Stimulated activated CD4-positive, alpha-beta T cell treated with anti-CD3 and anti-CD28 coated beads, TNF-alpha, amount 100 ng/mL, for 24 hours (primary cell): Measurements from ENCODE around the gene EGR4.

Experiments used
- DNase-seq, 3 experiments: peaks; one replicate each; pipeline ENCODE4 v3.0.0-alpha.2; 2020; ENCODE audit warnings: low read depth in 3 of 3

The EGR4 gene

DNA sequence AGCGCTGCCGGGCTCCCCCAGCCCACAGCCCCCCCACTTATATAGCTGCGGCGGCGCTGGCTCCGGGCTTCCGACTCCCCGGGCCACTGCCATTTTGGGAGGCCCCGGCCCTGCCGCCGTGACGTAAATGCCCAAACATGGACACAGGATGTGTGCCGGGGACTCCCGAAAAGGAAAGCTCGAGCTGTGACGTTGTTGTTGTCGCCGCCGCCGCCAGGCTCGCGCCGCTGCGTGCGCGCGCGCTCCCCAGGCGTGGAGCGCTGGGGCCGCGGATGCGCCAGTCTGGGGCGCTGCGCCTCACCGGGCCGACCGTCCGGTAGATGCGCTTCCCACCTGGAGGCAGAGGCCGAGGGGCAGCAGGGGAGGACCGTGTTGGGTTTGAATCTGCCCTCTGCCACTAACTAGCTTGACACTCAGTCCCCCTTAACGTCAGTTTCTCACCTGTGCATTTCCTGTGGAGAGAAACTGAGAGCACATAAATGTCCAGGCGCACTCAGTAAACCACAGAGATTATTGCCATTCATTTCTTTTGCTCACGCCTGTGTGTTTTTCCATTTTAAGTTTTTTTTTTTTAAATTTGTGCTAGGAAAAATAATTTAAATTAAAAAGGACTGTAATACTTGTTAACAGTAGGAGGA is at the start of gene EGR4:
Gene EGR4 (minus strand): TSS at position 15 of the 638 bp plus-strand sequence. CDS start 231 bp downstream, outside the sequence.
- DNase-seq: peak; percentile 79 to 87 (median 82)

- DNase-seq: no peak
Observed at GRCh38 chr2:73341039-73341438, 47.7 kb upstream of the EGR4 start.

DNA sequence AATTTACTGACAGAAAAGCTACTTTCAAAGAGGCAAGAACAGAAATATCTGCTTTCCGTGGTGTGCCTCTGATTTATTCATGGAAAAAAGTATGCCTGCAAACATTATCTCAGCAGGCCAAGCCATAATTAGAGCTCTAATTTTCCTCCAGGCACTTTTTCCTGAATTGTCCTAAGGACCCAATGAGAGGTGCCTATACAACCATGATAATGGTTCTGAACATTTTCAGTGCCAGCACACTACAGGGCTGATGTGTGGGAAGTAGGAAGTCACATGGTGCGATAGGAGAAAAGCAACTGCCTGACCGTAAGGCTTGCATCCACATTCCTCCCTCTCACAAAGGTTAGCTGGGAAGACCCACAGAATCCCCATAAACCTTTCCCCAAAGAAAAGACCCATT is 45.9 kb upstream of the EGR4 start:
- no peak for DNase-seq

GRCh38 chr2:73337828-73338227 is 44.5 kb upstream of the EGR4 start:
- no peak for DNase-seq

- DNase-seq: no peak
Observed at GRCh38 chr2:73334620-73335019, 41.3 kb upstream of the EGR4 start.

- no peak for DNase-seq
Observed at GRCh38 chr2:73334045-73334444, 40.7 kb upstream of the EGR4 start.

DNA sequence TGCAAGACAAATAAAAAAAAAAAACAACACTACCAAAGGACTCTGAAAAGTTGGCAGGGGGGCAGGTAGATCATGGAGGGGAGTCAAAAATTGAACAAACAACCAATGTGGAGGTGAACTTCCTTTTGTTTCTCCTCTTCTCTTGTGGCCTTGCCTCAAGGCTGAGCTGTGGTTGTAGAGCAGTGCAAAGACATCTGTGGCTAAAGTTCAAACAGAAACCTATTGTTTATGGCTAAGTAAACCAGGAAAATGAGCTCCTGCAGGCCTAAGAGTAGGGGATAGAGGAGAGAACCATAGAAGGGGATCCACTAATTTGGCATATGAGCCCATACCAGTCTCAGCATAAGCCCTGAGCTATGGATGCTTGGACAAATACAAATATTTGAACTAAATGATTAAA is 40.2 kb upstream of the EGR4 start:
- no peak for DNase-seq

- no peak for DNase-seq
Observed at GRCh38 chr2:73324126-73324725, 30.9 kb upstream of the EGR4 start.

GRCh38 chr2:73323551-73323950 is 30.2 kb upstream of the EGR4 start:
- DNase-seq: no peak

DNA sequence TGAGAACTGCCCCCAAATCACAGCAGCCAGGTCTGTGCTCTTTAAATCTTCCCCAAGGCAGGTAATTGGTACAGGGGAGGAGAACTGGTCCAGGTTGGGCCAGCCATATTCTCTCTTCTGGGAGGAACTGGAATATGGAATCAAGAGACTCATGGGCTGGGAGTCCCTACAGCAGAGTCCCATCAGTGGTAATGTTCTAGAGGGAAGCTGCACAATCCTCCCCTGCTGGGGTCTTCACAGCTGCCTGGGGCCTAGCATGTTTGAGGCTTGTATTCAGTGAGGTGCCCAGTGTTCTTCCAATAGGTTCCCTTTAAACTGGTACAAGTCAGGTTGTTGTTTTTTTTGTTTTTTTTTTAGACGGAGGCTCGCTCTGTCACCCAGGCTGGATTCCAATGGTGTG is 21.1 kb upstream of the EGR4 start:
- DNase-seq: no peak

DNA sequence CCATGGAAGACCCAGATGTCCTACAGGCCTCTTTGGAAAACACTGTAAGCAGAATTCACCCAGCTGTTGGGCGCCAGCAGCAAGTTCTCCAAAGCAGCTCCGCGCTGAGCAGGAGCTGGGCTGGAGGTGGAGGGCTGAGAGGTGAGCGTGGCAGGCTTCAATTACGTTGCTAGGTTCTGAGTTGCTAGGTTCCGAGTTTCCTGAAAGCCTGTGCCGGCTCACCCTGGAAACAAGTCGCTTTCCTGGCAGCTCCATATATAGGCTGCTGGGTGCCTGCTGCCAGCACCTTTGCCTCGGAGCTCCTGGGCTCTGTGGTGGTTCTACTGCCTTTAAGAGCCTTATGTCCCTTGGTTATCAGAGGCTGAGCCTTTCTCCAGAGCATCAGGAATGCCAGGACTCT is 14.4 kb upstream of the EGR4 start:
- DNase-seq: no peak

- DNase-seq: no peak
Observed at GRCh38 chr2:73301636-73302035, 8.3 kb upstream of the EGR4 start.

DNA sequence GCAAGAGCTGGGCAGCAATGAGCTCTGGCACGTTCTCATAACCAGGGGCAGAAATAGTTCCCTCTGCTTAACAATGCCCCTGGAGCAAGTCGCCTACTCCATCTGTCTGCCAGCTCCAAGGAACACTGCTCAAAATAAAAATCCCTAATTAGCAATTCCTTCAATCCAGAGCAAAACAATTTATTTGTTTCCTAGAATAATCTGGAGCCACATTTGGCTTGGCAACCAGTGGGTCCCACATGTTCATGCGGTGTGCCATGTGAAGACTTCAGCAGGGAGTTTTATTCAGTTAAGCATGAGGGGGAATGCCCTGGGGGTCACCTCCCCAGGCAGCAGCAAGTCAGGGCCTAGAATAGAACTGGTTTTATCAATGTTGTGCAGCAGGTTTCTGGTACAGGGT is 7.6 kb upstream of the EGR4 start:
- DNase-seq: no peak

- no peak for DNase-seq
Observed at GRCh38 chr2:73297586-73297985, 4.2 kb upstream of the EGR4 start.

GRCh38 chr2:73297151-73297559 is 3.8 kb upstream of the EGR4 start:
- DNase-seq: no peak

DNA sequence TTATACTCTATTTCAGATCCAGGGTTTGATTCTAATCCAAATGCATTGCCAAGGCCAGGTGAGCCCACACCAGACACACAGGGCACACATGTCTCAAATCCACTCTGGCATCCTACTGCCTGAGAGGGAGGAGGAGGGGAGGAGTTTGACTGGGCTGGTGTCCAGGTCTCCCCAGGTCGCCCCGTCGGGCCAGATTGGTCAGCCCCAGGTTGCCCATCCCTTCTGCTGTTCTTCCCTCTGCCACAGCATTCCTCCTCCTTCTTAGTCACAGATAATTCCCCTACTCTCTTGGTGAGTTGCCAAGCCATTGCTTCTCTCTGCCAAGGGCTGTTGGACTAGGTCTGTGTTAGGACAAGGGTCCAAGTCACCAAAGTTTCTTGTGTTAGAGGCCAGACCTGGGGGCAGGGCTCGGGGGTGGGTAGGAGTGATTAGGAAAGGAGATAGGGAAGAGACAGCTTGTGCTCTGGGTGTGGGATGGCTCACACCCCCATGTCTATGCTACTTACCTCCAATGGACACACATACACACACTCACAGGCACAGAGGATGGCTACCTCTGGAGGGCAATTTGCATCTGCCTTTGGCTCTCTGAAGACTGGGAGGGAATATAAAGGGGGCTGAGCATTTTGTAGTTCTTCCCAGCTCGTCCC is 2.5 kb upstream of the EGR4 start:
- DNase-seq: no peak

- DNase-seq: no peak
Observed at GRCh38 chr2:73294239-73294638, 891 bp upstream of the EGR4 start.

GRCh38 chr2:73292906-73293533 is 328 bp downstream of the EGR4 start:
- DNase-seq: peak in 1 of 3 experiments; percentile 13

DNA sequence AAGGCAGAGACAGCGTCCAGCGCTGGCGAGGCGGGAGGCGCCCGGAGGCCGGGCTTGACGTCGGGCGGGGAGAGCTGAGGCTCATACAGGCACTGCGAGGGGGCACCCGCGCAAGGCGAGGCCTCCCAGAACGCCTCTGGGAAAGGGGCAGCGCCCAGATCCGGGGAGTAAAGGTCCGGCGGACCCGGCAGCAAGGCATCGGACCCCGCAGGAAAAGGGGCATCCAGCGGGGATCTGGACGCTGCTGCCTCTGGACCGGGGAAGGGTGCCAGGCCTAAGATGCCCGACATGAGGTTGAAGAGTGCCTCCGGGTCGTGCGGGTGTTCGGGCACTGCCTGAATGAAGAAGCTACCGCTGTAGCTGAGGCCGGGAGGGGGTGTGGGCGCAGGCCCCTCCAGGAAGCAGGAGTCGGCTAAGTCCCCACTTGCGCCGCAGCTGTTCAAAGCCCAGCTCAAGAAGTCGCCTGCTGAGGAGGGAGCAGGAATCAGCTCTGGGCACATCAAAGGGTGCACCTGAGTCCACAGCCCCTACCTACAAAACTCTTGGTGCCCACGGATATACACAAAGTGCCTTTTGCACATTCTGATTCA is 937 bp downstream of the EGR4 start:
- no peak for DNase-seq

DNA sequence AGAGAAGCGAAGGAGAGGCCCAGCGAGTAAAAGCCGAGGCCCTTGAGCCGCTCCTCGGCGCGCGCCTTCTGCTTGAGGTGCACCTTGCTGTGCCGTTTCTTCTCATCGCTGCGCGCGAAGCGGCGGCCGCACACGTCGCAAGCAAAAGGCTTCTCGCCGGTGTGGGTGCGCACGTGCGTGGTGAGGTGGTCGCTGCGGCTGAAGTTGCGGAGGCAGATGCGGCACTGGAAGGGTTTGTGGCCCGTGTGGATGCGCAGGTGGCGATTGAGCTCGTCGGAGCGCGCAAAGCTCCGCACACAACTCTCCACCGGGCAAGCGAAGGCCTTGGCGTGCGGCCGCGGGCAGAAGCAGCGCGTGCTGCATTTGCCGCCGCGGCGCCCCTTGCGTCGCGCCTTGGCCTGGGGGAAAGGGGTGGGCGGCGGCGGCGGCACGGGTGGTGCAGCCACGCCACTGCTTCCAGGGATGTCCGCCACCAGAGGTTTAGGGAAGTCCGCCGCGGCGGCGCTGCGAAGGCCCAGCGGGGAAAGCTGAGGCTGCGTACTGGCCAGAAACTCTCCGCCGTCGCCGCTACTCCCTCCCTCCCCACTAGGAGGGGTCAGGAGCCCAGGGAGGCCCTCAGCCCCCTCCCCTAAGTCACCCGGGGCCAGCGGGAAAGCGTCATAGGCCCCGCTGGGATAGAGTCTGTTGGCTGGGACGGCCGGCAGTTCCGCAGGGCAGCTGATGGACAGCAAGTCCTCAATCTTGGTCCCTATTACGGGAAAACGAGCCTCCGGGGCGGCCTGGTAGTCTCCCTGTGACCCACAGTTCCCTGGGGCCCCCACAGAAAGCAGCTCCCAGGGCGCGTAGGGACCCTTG is 1.7 kb downstream of the EGR4 start:
- DNase-seq: peak in 1 of 3 experiments; percentile 5

DNA sequence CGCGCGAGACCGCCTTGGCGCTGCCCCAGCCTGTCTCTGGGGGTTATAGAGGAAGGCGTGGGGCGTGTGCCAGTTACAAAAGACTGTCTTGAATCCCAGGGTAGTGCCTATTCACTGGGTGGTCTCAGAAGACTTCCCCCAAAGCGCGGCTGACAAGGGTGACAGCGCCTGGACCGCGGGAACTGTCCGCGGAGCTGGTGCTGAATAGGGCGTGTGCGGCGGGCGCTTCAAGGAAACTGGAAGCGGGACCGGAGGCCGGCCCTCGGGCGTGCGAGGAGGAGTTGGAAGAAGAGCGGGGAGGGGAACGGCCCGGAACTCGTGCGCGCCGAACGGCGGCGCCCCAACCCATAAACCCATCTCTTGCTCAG is 2.3 kb downstream of the EGR4 start:
- peak in 2 of 3 experiments; percentile 26 to 59 for DNase-seq
